IMR-90 (cell line): Measurements from ENCODE around the gene SLC28A2. TPM values are rescaled to one million over a fixed set of nuclear protein-coding genes. Genes with fewer than 3 reads are reported as not detected.

Experiments used
- ATAC-seq: fragments of 200-7000 bp; cut with Tn5 transposase; 2 replicates; pipeline ENCODE4 v1.9.1; 2020; ENCODE audit warnings: low read depth, mild to moderate bottlenecking, moderate library complexity
- BruUV-seq: library from RNA; stranded (reverse); fragments of 400-500 nt; replicated peaks from 2 replicates; lab custom pipeline; 2021; lab: Mats Ljungman, UMichigan
- CTCF ChIA-PET: fragments of 300-600 bp; formaldehyde crosslinking; extraction: SDS; loops from one replicate; lab custom pipeline; 2021; ENCODE audit warnings: antibody characterized with exemption; lab: Yijun Ruan, JAX
- POLR2A ChIA-PET: fragments of 300-600 bp; sonication (Branson Sonifier 250); formaldehyde crosslinking; loops from one replicate; lab custom pipeline; 2022; ENCODE audit warnings: antibody characterized with exemption; ENCODE audit not compliant: unreplicated experiment; lab: Charles Lee
- DNase-seq: peaks from one replicate; pipeline ENCODE4 v3.0.0; 2013
- H2AFZ ChIP-seq: replicated peaks from 2 replicates; pipeline ENCODE3; 2013; ENCODE audit warnings: low read length, mild to moderate bottlenecking; ENCODE audit not compliant: poor library complexity
- H2AK5ac ChIP-seq: 2 replicates; pipeline ENCODE4 v1.6.1; 2013; ENCODE audit warnings: low read depth, low read length, inconsistent platforms
- H2AK9ac ChIP-seq: replicated peaks from 2 replicates; pipeline ENCODE3; 2013; ENCODE audit warnings: mild to moderate bottlenecking, low read depth, low read length, moderate library complexity; ENCODE audit not compliant: poor library complexity
- H2BK120ac ChIP-seq: 2 replicates; pipeline ENCODE4 v1.6.1; 2013; ENCODE audit warnings: low read depth, low read length, inconsistent platforms
- H2BK15ac ChIP-seq: 3 replicates; pipeline ENCODE4 v1.6.1; 2013; ENCODE audit warnings: low read depth, low read length, inconsistent platforms
- H2BK20ac ChIP-seq: 2 replicates; pipeline ENCODE4 v1.6.1; 2013; ENCODE audit warnings: low read depth, mild to moderate bottlenecking, inconsistent platforms, low read length, moderate library complexity
- H2BK5ac ChIP-seq: 2 replicates; pipeline ENCODE4 v1.6.1; 2013; ENCODE audit warnings: mild to moderate bottlenecking, low read depth, low read length, inconsistent platforms; ENCODE audit not compliant: poor library complexity, severe bottlenecking
- H3K14ac ChIP-seq: replicated peaks from 2 replicates; pipeline ENCODE4 v1.6.1; 2013; ENCODE audit warnings: low read depth, low read length, inconsistent platforms
- H3K18ac ChIP-seq: 2 replicates; pipeline ENCODE4 v1.6.1; 2013; ENCODE audit warnings: low read depth, low read length, control low read depth
- H3K23ac ChIP-seq: 2 replicates; pipeline ENCODE4 v1.6.1; 2013; ENCODE audit warnings: low read depth, low read length, inconsistent platforms
- H3K27ac ChIP-seq: 2 replicates; pipeline ENCODE4 v1.5.1; 2013; ENCODE audit warnings: mild to moderate bottlenecking, control low read depth, low read length; ENCODE audit not compliant: insufficient read depth
- H3K27me3 ChIP-seq: 2 replicates; pipeline ENCODE4 v1.6.1; 2013; ENCODE audit warnings: low read length; ENCODE audit not compliant: control insufficient read depth, insufficient read depth
- H3K36me3 ChIP-seq: 2 replicates; pipeline ENCODE4 v1.6.1; 2013; ENCODE audit warnings: low read length, mixed read lengths; ENCODE audit not compliant: control insufficient read depth, insufficient read depth
- H3K4ac ChIP-seq: 2 replicates; pipeline ENCODE4 v1.6.1; 2013; ENCODE audit warnings: low read depth, low read length, inconsistent platforms
- H3K4me1 ChIP-seq: 2 replicates; pipeline ENCODE4 v1.6.1; 2013; ENCODE audit warnings: low read length, mixed read lengths; ENCODE audit not compliant: control insufficient read depth, insufficient read depth
- H3K4me2 ChIP-seq: 2 replicates; pipeline ENCODE4 v1.6.1; 2013; ENCODE audit warnings: low read depth, mild to moderate bottlenecking, control low read depth, low read length, moderate library complexity
- H3K4me3 ChIP-seq: 2 replicates; pipeline ENCODE4 v1.5.1; 2013; ENCODE audit warnings: low read depth, mild to moderate bottlenecking, control low read depth, low read length, moderate library complexity; ENCODE audit not compliant: insufficient read depth
- H3K56ac ChIP-seq: 2 replicates; pipeline ENCODE4 v1.6.1; 2013; ENCODE audit warnings: low read length, inconsistent platforms; ENCODE audit not compliant: insufficient read depth; ENCODE audit errors: extremely low read depth
- H3K79me1 ChIP-seq, 2 experiments: 2 replicates each; pipeline ENCODE4 v1.6.1; 2013; ENCODE audit warnings: low read length in 2 of 2, inconsistent platforms in 1 of 2, low read depth in 1 of 2
- H3K9ac ChIP-seq: 2 replicates; pipeline ENCODE4 v1.6.1; 2013; ENCODE audit warnings: low read depth, low read length, control low read depth
- H3K9me1 ChIP-seq: 2 replicates; pipeline ENCODE4 v1.6.1; 2013; ENCODE audit warnings: low read length, inconsistent platforms; ENCODE audit not compliant: insufficient read depth
- H3K9me3 ChIP-seq: 2 replicates; pipeline ENCODE4 v1.6.1; 2013; ENCODE audit warnings: low read length; ENCODE audit not compliant: control insufficient read depth, insufficient read depth
- H4K20me1 ChIP-seq: 2 replicates; pipeline ENCODE4 v1.6.1; 2013; ENCODE audit warnings: low read length, inconsistent platforms; ENCODE audit not compliant: insufficient read depth
- H4K5ac ChIP-seq: 2 replicates; pipeline ENCODE4 v1.6.1; 2013; ENCODE audit warnings: mild to moderate bottlenecking, low read depth, low read length, control low read depth
- H4K8ac ChIP-seq, 2 experiments: 2 replicates each; pipeline ENCODE4 v1.6.1; 2013; ENCODE audit warnings: low read depth in 2 of 2, low read length in 2 of 2, control low read depth in 1 of 2, inconsistent platforms in 1 of 2
- H4K91ac ChIP-seq: 2 replicates; pipeline ENCODE4 v1.6.1; 2013; ENCODE audit warnings: low read depth, low read length, inconsistent platforms; ENCODE audit not compliant: insufficient read depth
- BHLHE40 ChIP-seq: fragments of 150-350 bp; IDR thresholded peaks from 2 replicates; pipeline ENCODE4 v1.6.1; 2016; ENCODE audit warnings: mild to moderate bottlenecking, low read depth, low read length
- CEBPB ChIP-seq: IDR thresholded peaks from 2 replicates; pipeline ENCODE4 v1.6.1; 2012; ENCODE audit warnings: low read depth, low read length, improper control_type of control experiment
- CHD1 ChIP-seq: IDR thresholded peaks from 2 replicates; pipeline ENCODE4 v1.6.1; 2012; ENCODE audit warnings: low read depth, low read length, improper control_type of control experiment
- FOS ChIP-seq: fragments of 150-350 bp; IDR thresholded peaks from 2 replicates; pipeline ENCODE4 v1.6.1; 2016; ENCODE audit warnings: low read depth, low read length
- MAFK ChIP-seq: IDR thresholded peaks from 2 replicates; pipeline ENCODE4 v1.6.1; 2012; ENCODE audit warnings: low read depth, low read length, improper control_type of control experiment
- MAZ ChIP-seq: IDR thresholded peaks from 2 replicates; pipeline ENCODE4 v1.6.1; 2012; ENCODE audit warnings: low read depth, mild to moderate bottlenecking, low read length, improper control_type of control experiment, moderate library complexity, borderline replicate concordance
- NFE2L2 ChIP-seq: fragments of 150-350 bp; IDR thresholded peaks from 2 replicates; pipeline ENCODE4 v1.6.1; 2016; ENCODE audit warnings: low read depth, mild to moderate bottlenecking, low read length
- POLR2A ChIP-seq: IDR thresholded peaks from 2 replicates; pipeline ENCODE4 v1.6.1; 2012; ENCODE audit warnings: mild to moderate bottlenecking, low read depth, low read length
- RAD21 ChIP-seq: IDR thresholded peaks from 2 replicates; pipeline ENCODE4 v1.6.1; 2012; ENCODE audit warnings: low read length, improper control_type of control experiment
- RCOR1 ChIP-seq: IDR thresholded peaks from 2 replicates; pipeline ENCODE4 v1.6.1; 2012; ENCODE audit warnings: mild to moderate bottlenecking, low read length, improper control_type of control experiment; ENCODE audit not compliant: insufficient replicate concordance
- RFX5 ChIP-seq: IDR thresholded peaks from 2 replicates; pipeline ENCODE4 v1.8.0; 2012; ENCODE audit warnings: low read depth, mild to moderate bottlenecking, low read length, moderate library complexity
- SMC3 ChIP-seq: fragments of 150-350 bp; IDR thresholded peaks from 2 replicates; pipeline ENCODE4 v1.6.1; 2016; ENCODE audit warnings: low read depth, mild to moderate bottlenecking, antibody characterized with exemption, low read length, moderate library complexity
- WGBS, 2 experiments: methylation state at CpG; one replicate each; pipeline versions ENCODE4 v1.1.5 to v1.1.7; 2013; ENCODE audit warnings: missing lambda C conversion rate in 2 of 2; ENCODE audit not compliant: insufficient read length in 1 of 2; ENCODE audit errors: extremely low coverage in 2 of 2; 5-methylcytosine and 5-hydroxymethylcytosine counted together
- dilution Hi-C: fragments of 300-500 bp; cut with HindIII; formaldehyde crosslinking; loops from one replicate; pipeline ENCODE4 v1.14.3; 2018; ENCODE audit warnings: low sequenced_read_pairs; ENCODE audit not compliant: unreplicated experiment
- in situ Hi-C: fragments of 300-500 bp; cut with MboI; formaldehyde crosslinking; loops from 3 replicates; pipeline ENCODE4 v1.14.3; 2019; ENCODE audit warnings: low sequenced_read_pairs, inconsistent platforms, mixed read lengths
- intact Hi-C: fragments of 100-400 bp; cut with micrococcal nuclease; formaldehyde crosslinking; loops from 2 replicates; pipeline ENCODE4 v1.10.0; 2022
- polyA plus RNA-seq, 3 experiments: library from polyadenylated mRNA; depleted of rRNA; stranded (reverse); fragments of >200 nt; gene quantifications; 2 replicates each; pipeline ENCODE4 v1.2.3, GENCODE V29; 2012; ENCODE audit warnings: low replicate concordance in 1 of 3
- total RNA-seq: library from RNA; depleted of rRNA; stranded (reverse); fragments of >200 nt; gene quantifications from 2 replicates; pipeline ENCODE4 v1.2.3, GENCODE V29; 2012
- TF ChIP-seq, protein P1 (sequence below): fragments of 150-350 bp; IDR thresholded peaks from 2 replicates; pipeline ENCODE4 v1.6.1; 2016; ENCODE audit warnings: low read depth, mild to moderate bottlenecking, low read length, moderate library complexity, borderline replicate concordance
- TF ChIP-seq, protein P2 (sequence below): conservative IDR thresholded peaks from 2 replicates; pipeline ENCODE4 v1.5.1; 2012; ENCODE audit warnings: mild to moderate bottlenecking, low read depth, low read length, improper control_type of control experiment
- TF ChIP-seq, protein P3 (sequence below): fragments of 150-350 bp; IDR thresholded peaks from 2 replicates; pipeline ENCODE4 v1.6.1; 2017; ENCODE audit warnings: mild to moderate bottlenecking, antibody characterized with exemption, low read length, low read depth

SLC28A2 gene
- total and polyA plus RNA-seq, 2 of the 4 experiments (the other 2 are of a cell fraction), result not detected

DNA sequence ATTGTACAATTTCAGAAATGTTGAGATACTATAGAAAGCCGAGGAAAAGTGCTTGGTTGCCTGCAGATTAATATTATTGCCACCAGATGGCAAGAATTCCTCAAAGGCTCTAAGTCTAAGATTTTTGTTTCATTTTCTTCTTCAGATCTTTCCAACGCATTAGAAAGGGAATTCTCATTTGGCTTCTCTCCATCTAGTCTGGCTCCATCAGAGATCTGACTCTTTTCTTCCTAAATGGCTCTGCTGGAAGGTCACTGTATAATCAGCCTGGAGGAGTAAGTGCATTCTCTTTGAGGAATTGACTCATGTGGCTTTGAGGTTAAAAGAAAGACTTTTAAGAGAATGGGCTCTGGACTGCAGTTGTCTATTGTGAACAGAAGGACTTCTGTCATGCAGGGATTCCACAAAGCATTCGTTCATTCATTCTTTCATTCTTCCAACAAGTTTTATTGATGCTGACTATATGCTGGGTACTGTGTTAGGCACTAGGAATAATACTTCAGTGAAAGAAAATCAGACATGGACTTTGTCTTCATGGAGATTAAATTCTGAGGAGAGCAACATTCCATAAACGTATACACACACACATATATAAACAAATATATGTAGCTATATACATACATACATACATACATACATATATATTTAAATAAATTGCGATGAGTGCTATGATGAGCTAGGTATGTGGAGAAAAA is 55.3 kb downstream of the SLC28A2 start:
- H3K9ac ChIP-seq, result no peak overlapping the region; the same call in 1 of the 2 replicates
- no peak overlapping the region for H4K5ac ChIP-seq
- no peak overlapping the region for H2AFZ ChIP-seq
- no peak overlapping the region for H3K56ac ChIP-seq
- H2AK5ac ChIP-seq, result no peak overlapping the region
- peak overlapping the region; percentile 87 for H3K4me2 ChIP-seq
- WGBS, 2 experiments, result no CpG with 5 or more reads among the region's 5 CpGs
- H3K36me3 ChIP-seq, result no peaks in the 10 kb centered on the region
- BruUV-seq, result no TSS peak
- no peak overlapping the region for H3K18ac ChIP-seq
- H3K27me3 ChIP-seq, result peaks cover 2% of the 10 kb centered on the region; the same call in 1 of the 2 replicates
- H3K27ac ChIP-seq, result no peak overlapping the region
- H4K8ac ChIP-seq, result no peak overlapping the region
- H4K91ac ChIP-seq, result no peak overlapping the region
- no peaks in the 10 kb centered on the region for H3K9me1 ChIP-seq
- no peaks in the 10 kb centered on the region for H4K20me1 ChIP-seq
- no peak overlapping the region for H2BK20ac ChIP-seq
- H2BK5ac ChIP-seq, result no peak overlapping the region
- ATAC-seq (peak; percentile 81), DNase-seq (peak; percentile 59)
- intact Hi-C loops (loop anchor here (1.0 kb wide), 2 partner anchors 92 to 150 kb away; no protein-coding TSS in a partner anchor), in situ Hi-C loops (no loop called here), dilution Hi-C loops (no loop called here)
- POLR2A ChIA-PET, result no interaction called here
- H2BK120ac ChIP-seq, result no peak overlapping the region
- H3K23ac ChIP-seq, result no peak overlapping the region
- H3K4me1 ChIP-seq, result no peaks in the 10 kb centered on the region
- H3K79me1 ChIP-seq, result no peaks in the 10 kb centered on the region
- no peak overlapping the region for H2BK15ac ChIP-seq
- H3K4ac ChIP-seq, result no peak overlapping the region
- peak overlapping the region; percentile 28; the same call in 1 of the 2 replicates for H3K4me3 ChIP-seq
- CTCF ChIA-PET, result interaction anchor here (1.0 kb wide), 1 partner anchor 95 kb away, joined by 3 read pairs; a partner anchor contains a TSS
- no peak overlapping the region for H3K14ac ChIP-seq
- no peaks in the 10 kb centered on the region for H3K9me3 ChIP-seq
- no peak overlapping the region for H2AK9ac ChIP-seq
- TF ChIP-seq, protein P1, sequence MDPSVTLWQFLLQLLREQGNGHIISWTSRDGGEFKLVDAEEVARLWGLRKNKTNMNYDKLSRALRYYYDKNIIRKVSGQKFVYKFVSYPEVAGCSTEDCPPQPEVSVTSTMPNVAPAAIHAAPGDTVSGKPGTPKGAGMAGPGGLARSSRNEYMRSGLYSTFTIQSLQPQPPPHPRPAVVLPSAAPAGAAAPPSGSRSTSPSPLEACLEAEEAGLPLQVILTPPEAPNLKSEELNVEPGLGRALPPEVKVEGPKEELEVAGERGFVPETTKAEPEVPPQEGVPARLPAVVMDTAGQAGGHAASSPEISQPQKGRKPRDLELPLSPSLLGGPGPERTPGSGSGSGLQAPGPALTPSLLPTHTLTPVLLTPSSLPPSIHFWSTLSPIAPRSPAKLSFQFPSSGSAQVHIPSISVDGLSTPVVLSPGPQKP, result no peak
- TF ChIP-seq RAD21, result peak; percentile 20; the same call in 1 of the 2 replicates
- peak; percentile 41 for TF ChIP-seq SMC3
- TF ChIP-seq, protein P2, sequence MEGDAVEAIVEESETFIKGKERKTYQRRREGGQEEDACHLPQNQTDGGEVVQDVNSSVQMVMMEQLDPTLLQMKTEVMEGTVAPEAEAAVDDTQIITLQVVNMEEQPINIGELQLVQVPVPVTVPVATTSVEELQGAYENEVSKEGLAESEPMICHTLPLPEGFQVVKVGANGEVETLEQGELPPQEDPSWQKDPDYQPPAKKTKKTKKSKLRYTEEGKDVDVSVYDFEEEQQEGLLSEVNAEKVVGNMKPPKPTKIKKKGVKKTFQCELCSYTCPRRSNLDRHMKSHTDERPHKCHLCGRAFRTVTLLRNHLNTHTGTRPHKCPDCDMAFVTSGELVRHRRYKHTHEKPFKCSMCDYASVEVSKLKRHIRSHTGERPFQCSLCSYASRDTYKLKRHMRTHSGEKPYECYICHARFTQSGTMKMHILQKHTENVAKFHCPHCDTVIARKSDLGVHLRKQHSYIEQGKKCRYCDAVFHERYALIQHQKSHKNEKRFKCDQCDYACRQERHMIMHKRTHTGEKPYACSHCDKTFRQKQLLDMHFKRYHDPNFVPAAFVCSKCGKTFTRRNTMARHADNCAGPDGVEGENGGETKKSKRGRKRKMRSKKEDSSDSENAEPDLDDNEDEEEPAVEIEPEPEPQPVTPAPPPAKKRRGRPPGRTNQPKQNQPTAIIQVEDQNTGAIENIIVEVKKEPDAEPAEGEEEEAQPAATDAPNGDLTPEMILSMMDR, result peak; percentile 50
- no peak for TF ChIP-seq FOS
- TF ChIP-seq BHLHE40, result no peak
- TF ChIP-seq CEBPB, result no peak
- TF ChIP-seq POLR2A, result no peak
- TF ChIP-seq, protein P3, sequence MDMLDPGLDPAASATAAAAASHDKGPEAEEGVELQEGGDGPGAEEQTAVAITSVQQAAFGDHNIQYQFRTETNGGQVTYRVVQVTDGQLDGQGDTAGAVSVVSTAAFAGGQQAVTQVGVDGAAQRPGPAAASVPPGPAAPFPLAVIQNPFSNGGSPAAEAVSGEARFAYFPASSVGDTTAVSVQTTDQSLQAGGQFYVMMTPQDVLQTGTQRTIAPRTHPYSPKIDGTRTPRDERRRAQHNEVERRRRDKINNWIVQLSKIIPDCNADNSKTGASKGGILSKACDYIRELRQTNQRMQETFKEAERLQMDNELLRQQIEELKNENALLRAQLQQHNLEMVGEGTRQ, result no peak
- TF ChIP-seq MAZ, result no peak
- no peak for TF ChIP-seq NFE2L2
- no peak for TF ChIP-seq CHD1
- TF ChIP-seq RCOR1, result no peak
- no peak for TF ChIP-seq MAFK
- no peak for TF ChIP-seq RFX5
